ENCODE measurements around the gene RPE65. TPM values are rescaled to one million over a fixed set of nuclear protein-coding genes. Genes with fewer than 3 reads are reported as not detected.

The RPE65 gene
- total RNA-seq, 1 donor, result not detected

DNA sequence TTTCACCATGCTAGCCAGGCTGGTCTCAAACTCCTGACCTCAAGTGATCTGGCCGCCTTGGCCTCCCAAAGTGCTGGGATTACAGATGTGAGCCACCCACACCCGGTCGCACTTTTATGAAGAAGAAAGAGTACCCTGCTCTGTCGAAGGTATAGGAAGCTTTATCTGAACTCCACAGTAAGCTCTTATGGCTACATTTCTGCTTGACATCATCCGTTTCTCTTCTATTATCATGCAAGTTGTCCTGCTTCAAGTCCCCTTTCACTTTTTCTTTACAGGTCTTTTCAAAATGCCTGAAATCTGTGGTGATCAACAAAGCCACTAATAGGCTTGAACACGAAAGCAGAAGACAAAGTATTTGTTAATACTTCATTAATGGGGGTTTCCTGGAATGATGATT is 4.0 kb downstream of the RPE65 start:
- Histone ChIP-seq H3K36me3 (ENCODE audit: insufficient read depth, low read length) (no peaks in the 10 kb centered on the region), H2AFZ (ENCODE audit: low read length) (no peak overlapping the region), H3K4me2 (ENCODE audit: insufficient read depth, low read length) (no peak overlapping the region), H3K27me3 (ENCODE audit: insufficient read depth, low read length) (peaks cover 12% of the 10 kb centered on the region), H3K27ac (ENCODE audit: low read depth, low read length) (no peak overlapping the region), H3K4me1 (ENCODE audit: insufficient read depth, low read length) (no peaks in the 10 kb centered on the region), H3K4me3 (ENCODE audit: insufficient read depth, low read length) (no peak overlapping the region), H4K20me1 (ENCODE audit: insufficient read depth, low read length) (no peaks in the 10 kb centered on the region), H3K9me3 (ENCODE audit: low read depth, low read length) (no peaks in the 10 kb centered on the region), H3K79me2 (ENCODE audit: insufficient read depth, low read length) (no peaks in the 10 kb centered on the region)
- DNase-seq (ENCODE audit: insufficient read length, low spot score, missing footprints), result no peak
- TF ChIP-seq, protein P1, sequence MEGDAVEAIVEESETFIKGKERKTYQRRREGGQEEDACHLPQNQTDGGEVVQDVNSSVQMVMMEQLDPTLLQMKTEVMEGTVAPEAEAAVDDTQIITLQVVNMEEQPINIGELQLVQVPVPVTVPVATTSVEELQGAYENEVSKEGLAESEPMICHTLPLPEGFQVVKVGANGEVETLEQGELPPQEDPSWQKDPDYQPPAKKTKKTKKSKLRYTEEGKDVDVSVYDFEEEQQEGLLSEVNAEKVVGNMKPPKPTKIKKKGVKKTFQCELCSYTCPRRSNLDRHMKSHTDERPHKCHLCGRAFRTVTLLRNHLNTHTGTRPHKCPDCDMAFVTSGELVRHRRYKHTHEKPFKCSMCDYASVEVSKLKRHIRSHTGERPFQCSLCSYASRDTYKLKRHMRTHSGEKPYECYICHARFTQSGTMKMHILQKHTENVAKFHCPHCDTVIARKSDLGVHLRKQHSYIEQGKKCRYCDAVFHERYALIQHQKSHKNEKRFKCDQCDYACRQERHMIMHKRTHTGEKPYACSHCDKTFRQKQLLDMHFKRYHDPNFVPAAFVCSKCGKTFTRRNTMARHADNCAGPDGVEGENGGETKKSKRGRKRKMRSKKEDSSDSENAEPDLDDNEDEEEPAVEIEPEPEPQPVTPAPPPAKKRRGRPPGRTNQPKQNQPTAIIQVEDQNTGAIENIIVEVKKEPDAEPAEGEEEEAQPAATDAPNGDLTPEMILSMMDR (IDR thresholded peaks at IDR 0.05; ENCODE audit: extremely low read depth, low read depth, low read length), result no peak

- Histone ChIP-seq H4K20me1 (ENCODE audit: insufficient read depth, low read length) (no peaks in the 10 kb centered on the region), H3K36me3 (ENCODE audit: insufficient read depth, low read length) (no peaks in the 10 kb centered on the region)
Measured at GRCh38 chr1:68442822-68443556, 6.8 kb downstream of the RPE65 start.

DNA sequence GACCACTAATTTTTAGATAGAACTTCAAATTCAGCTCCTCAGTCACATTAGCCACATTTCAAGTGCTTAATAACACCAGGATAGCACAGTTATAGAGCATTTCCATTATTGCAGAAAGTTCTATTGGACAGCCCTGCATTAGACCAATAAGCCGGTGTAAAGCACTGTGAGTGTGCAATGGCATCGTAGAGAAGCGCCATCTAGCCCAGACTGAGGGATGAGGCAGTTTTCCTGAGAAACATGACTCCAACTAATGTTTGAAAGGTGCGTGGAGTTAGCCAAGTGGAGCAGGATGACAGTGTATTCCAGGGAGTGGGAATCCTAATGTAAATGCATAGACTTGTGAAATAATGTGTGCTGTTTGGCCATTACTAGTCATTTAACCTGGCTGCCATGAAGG is 7.7 kb downstream of the RPE65 start:
- H4K20me1 ChIP-seq (ENCODE audit: insufficient read depth, low read length), result no peaks in the 10 kb centered on the region
- TF ChIP-seq, protein P1 (IDR thresholded peaks at IDR 0.05; ENCODE audit: extremely low read depth, low read depth, low read length), result no peak
- H3K27ac ChIP-seq (ENCODE audit: low read depth, low read length), result no peak overlapping the region
- no peaks in the 10 kb centered on the region for H3K9me3 ChIP-seq (ENCODE audit: low read depth, low read length)
- peak overlapping the region; percentile 11 for H2AFZ ChIP-seq (ENCODE audit: low read length)
- H3K4me2 ChIP-seq (ENCODE audit: insufficient read depth, low read length), result no peak overlapping the region
- no peak for DNase-seq (ENCODE audit: insufficient read length, low spot score, missing footprints)
- no peak overlapping the region for H3K4me3 ChIP-seq (ENCODE audit: insufficient read depth, low read length)
- no peaks in the 10 kb centered on the region for H3K4me1 ChIP-seq (ENCODE audit: insufficient read depth, low read length)
- no peaks in the 10 kb centered on the region for H3K79me2 ChIP-seq (ENCODE audit: insufficient read depth, low read length)
- H3K27me3 ChIP-seq (ENCODE audit: insufficient read depth, low read length), result peaks cover 24% of the 10 kb centered on the region
- no peaks in the 10 kb centered on the region for H3K36me3 ChIP-seq (ENCODE audit: insufficient read depth, low read length)

More at GRCh38 chr1:68442822-68443556, 6.8 kb downstream of the RPE65 start:
- no peak overlapping the region for H3K27ac ChIP-seq (ENCODE audit: low read depth, low read length)
- H3K4me3 ChIP-seq (ENCODE audit: insufficient read depth, low read length), result no peak overlapping the region
- TF ChIP-seq, protein P1 (IDR thresholded peaks at IDR 0.05; ENCODE audit: extremely low read depth, low read depth, low read length), result peak; percentile 80
- no peaks in the 10 kb centered on the region for H3K79me2 ChIP-seq (ENCODE audit: insufficient read depth, low read length)
- H3K4me2 ChIP-seq (ENCODE audit: insufficient read depth, low read length), result no peak overlapping the region
- H3K27me3 ChIP-seq (ENCODE audit: insufficient read depth, low read length), result peaks cover 19% of the 10 kb centered on the region
- H2AFZ ChIP-seq (ENCODE audit: low read length), result no peak overlapping the region
- no peaks in the 10 kb centered on the region for H3K4me1 ChIP-seq (ENCODE audit: insufficient read depth, low read length)
- H3K9me3 ChIP-seq (ENCODE audit: low read depth, low read length), result no peaks in the 10 kb centered on the region
- peak; percentile 58 for DNase-seq (ENCODE audit: insufficient read length, low spot score, missing footprints)

- Histone ChIP-seq H2AFZ (ENCODE audit: low read length) (no peak overlapping the region), H3K4me2 (ENCODE audit: insufficient read depth, low read length) (no peak overlapping the region), H3K4me1 (ENCODE audit: insufficient read depth, low read length) (no peaks in the 10 kb centered on the region), H3K4me3 (ENCODE audit: insufficient read depth, low read length) (no peak overlapping the region), H3K9me3 (ENCODE audit: low read depth, low read length) (no peaks in the 10 kb centered on the region), H4K20me1 (ENCODE audit: insufficient read depth, low read length) (no peaks in the 10 kb centered on the region), H3K27me3 (ENCODE audit: insufficient read depth, low read length) (peaks cover 32% of the 10 kb centered on the region), H3K27ac (ENCODE audit: low read depth, low read length) (no peak overlapping the region), H3K36me3 (ENCODE audit: insufficient read depth, low read length) (no peaks in the 10 kb centered on the region), H3K79me2 (ENCODE audit: insufficient read depth, low read length) (no peaks in the 10 kb centered on the region)
- TF ChIP-seq, protein P1 (IDR thresholded peaks at IDR 0.05; ENCODE audit: extremely low read depth, low read depth, low read length), result no peak
- DNase-seq (ENCODE audit: insufficient read length, low spot score, missing footprints), result no peak
Measured at GRCh38 chr1:68438310-68438709, 11.4 kb downstream of the RPE65 start.
